Transverse colon (tissue), 3 donors: ENCODE results near the gene RHCG.

Source experiments
- POLR2A ChIP-seq: fragments of 450-650 bp; IDR thresholded peaks from one replicate; pipeline ENCODE4 v1.6.1; 2016; ENCODE audit warnings: antibody characterized with exemption, mild to moderate bottlenecking, moderate library complexity
- TF ChIP-seq, protein P1 (sequence below), 5 experiments: fragments of 200-600 bp in 3 of 5; fragments of 450-650 bp in 2 of 5; sonication (generic) in 3 of 5; IDR thresholded peaks; 1 replicate in 2 of 5; 2 replicates in 3 of 5; pipeline ENCODE4 v1.5.1; 2016 to 2017; ENCODE audit warnings: antibody characterized with exemption in 5 of 5, inconsistent platforms in 3 of 5, mild to moderate bottlenecking in 2 of 5, moderate library complexity in 1 of 5

GRCh38 chr15:89458440-89458839 lies 37.9 kb downstream of the RHCG start:
- no peak for TF ChIP-seq POLR2A
- TF ChIP-seq, protein P1, sequence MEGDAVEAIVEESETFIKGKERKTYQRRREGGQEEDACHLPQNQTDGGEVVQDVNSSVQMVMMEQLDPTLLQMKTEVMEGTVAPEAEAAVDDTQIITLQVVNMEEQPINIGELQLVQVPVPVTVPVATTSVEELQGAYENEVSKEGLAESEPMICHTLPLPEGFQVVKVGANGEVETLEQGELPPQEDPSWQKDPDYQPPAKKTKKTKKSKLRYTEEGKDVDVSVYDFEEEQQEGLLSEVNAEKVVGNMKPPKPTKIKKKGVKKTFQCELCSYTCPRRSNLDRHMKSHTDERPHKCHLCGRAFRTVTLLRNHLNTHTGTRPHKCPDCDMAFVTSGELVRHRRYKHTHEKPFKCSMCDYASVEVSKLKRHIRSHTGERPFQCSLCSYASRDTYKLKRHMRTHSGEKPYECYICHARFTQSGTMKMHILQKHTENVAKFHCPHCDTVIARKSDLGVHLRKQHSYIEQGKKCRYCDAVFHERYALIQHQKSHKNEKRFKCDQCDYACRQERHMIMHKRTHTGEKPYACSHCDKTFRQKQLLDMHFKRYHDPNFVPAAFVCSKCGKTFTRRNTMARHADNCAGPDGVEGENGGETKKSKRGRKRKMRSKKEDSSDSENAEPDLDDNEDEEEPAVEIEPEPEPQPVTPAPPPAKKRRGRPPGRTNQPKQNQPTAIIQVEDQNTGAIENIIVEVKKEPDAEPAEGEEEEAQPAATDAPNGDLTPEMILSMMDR (IDR thresholded peaks at IDR 0.05), result no peak
